GM23248 (cell line): ENCODE data around the gene ABCG4.

ENCODE experiments used
- EZH2 ChIP-seq: fragments of 200-600 bp; sonication (generic); IDR thresholded peaks from 2 replicates; pipeline ENCODE4 v1.6.1; 2018; ENCODE audit warnings: antibody characterized with exemption, mild to moderate bottlenecking; ENCODE audit not compliant: insufficient read depth, poor library complexity, severe bottlenecking
- EZH2phosphoT487 ChIP-seq: fragments of 200-600 bp; sonication (generic); IDR thresholded peaks from 2 replicates; pipeline ENCODE4 v1.6.1; 2018; ENCODE audit warnings: antibody characterized with exemption, moderate library complexity, mild to moderate bottlenecking, low read depth; ENCODE audit not compliant: insufficient read depth

DNA sequence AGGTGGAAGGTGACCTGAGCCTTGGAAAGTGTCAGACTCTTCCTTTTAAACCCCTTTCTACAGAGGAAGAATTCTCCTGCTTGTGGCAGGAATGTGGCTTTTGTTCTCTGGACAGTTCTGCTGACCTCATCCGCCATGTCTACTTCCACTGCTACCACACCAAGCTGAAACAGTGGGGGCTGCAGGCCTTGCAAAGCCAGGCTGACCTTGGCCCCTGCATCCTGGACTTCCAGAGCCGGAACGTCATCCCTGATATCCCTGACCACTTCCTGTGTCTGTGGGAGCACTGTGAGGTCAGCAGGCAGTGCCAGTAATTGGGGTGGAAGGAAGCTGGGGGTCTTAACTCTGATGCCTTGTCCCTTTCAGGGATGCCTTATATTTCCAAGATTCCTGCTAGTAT is 18.2 kb upstream of the ABCG4 start:
- TF ChIP-seq EZH2phosphoT487 (no peak), EZH2 (no peak)
